MM.1S (cell line): ENCODE measurements around the gene EDC3.

Experiments used
- DNase-seq: peaks from one replicate; pipeline ENCODE4 v3.0.0-alpha.2; 2015
- H2AFZ ChIP-seq: fragments of 300-600 bp; sonication (generic); 2 replicates; pipeline ENCODE4 v1.6.0; 2016; ENCODE audit warnings: antibody characterized with exemption, low read length
- H3F3A ChIP-seq: fragments of 300-600 bp; sonication (generic); 2 replicates; pipeline ENCODE4 v1.6.1; 2016; ENCODE audit warnings: mild to moderate bottlenecking, antibody characterized with exemption, low read length, moderate library complexity, mixed read lengths; ENCODE audit not compliant: insufficient read depth
- H3K27ac ChIP-seq: fragments of 300-600 bp; sonication (generic); 2 replicates; pipeline ENCODE4 v1.5.1; 2016; ENCODE audit warnings: mild to moderate bottlenecking, low read length
- H3K27me3 ChIP-seq: fragments of 300-600 bp; sonication (generic); replicated peaks from 2 replicates; pipeline ENCODE4 v1.6.0; 2016; ENCODE audit warnings: low read length; ENCODE audit not compliant: insufficient read depth
- H3K36me3 ChIP-seq: fragments of 300-600 bp; sonication (generic); replicated peaks from 2 replicates; pipeline ENCODE4 v1.6.1; 2016; ENCODE audit warnings: mild to moderate bottlenecking, low read length, mixed read lengths; ENCODE audit not compliant: insufficient read depth
- H3K4me1 ChIP-seq: fragments of 300-600 bp; sonication (generic); 2 replicates; pipeline ENCODE4 v1.6.1; 2016; ENCODE audit warnings: low read length, mixed read lengths
- H3K4me2 ChIP-seq: fragments of 300-600 bp; sonication (generic); 2 replicates; pipeline ENCODE4 v1.6.0; 2016; ENCODE audit warnings: low read depth, low read length
- H3K4me3 ChIP-seq: fragments of 300-600 bp; sonication (generic); 2 replicates; pipeline ENCODE4 v1.5.1; 2016; ENCODE audit warnings: low read length, mixed read lengths
- H3K79me2 ChIP-seq: fragments of 300-600 bp; sonication (generic); 2 replicates; pipeline ENCODE4 v1.6.1; 2016; ENCODE audit warnings: mixed run types, low read length, mixed read lengths
- H3K9ac ChIP-seq: fragments of 300-600 bp; sonication (generic); 2 replicates; pipeline ENCODE4 v1.6.1; 2016; ENCODE audit warnings: low read length, mixed read lengths
- H3K9me2 ChIP-seq: fragments of 300-600 bp; sonication (generic); replicated peaks from 2 replicates; pipeline ENCODE4 v1.6.1; 2016; ENCODE audit warnings: mild to moderate bottlenecking, low read length, mixed read lengths; ENCODE audit not compliant: insufficient read depth
- H3K9me3 ChIP-seq: fragments of 300-600 bp; sonication (generic); replicated peaks from 2 replicates; pipeline ENCODE4 v1.6.1; 2016; ENCODE audit warnings: mild to moderate bottlenecking, low read length, mixed read lengths; ENCODE audit not compliant: insufficient read depth
- H4K20me1 ChIP-seq: fragments of 300-600 bp; sonication (generic); 2 replicates; pipeline ENCODE4 v1.6.1; 2016; ENCODE audit warnings: mild to moderate bottlenecking, low read length, moderate library complexity, mixed read lengths; ENCODE audit not compliant: insufficient read depth
- CTCF ChIP-seq: fragments of 300-600 bp; sonication (generic); IDR thresholded peaks from 2 replicates; pipeline ENCODE4 v1.5.1; 2016; ENCODE audit warnings: antibody characterized with exemption, low read length, mixed read lengths
- EZH2 ChIP-seq: fragments of 300-600 bp; sonication (generic); optimal IDR thresholded peaks from 2 replicates; pipeline ENCODE3; 2017; ENCODE audit warnings: low read depth, mild to moderate bottlenecking, antibody characterized with exemption, low read length, mixed read lengths
- EZH2phosphoT487 ChIP-seq: fragments of 300-600 bp; sonication (generic); IDR thresholded peaks from 2 replicates; pipeline ENCODE4 v1.6.1; 2018; ENCODE audit warnings: antibody characterized with exemption, low read length

Gene EDC3

GRCh38 chr15:74696808-74697207, 984 bp upstream of the EDC3 start:
- peak overlapping the region; percentile 98 for H2AFZ ChIP-seq
- H3K4me3 ChIP-seq = peak overlapping the region; percentile 80; the same call in 1 of the 2 replicates
- H3K9me3 ChIP-seq = no peaks in the 10 kb centered on the region
- H3K9me2 ChIP-seq = no peaks in the 10 kb centered on the region
- H3K36me3 ChIP-seq = no peaks in the 10 kb centered on the region
- H3K4me1 ChIP-seq = peaks cover 11% of the 10 kb centered on the region; the same call in 1 of the 2 replicates
- H3K9ac ChIP-seq = no peak overlapping the region
- H3K4me2 ChIP-seq = peak overlapping the region; percentile 92
- H3F3A ChIP-seq = no peaks in the 10 kb centered on the region
- DNase-seq = no peak
- peaks cover 39% of the 10 kb centered on the region for H3K79me2 ChIP-seq
- TF ChIP-seq CTCF (no peak), EZH2 (no peak), EZH2phosphoT487 (no peak)
- no peaks in the 10 kb centered on the region for H4K20me1 ChIP-seq
- H3K27ac ChIP-seq = no peak overlapping the region
- no peaks in the 10 kb centered on the region; the same call in 1 of the 2 replicates for H3K27me3 ChIP-seq

DNA sequence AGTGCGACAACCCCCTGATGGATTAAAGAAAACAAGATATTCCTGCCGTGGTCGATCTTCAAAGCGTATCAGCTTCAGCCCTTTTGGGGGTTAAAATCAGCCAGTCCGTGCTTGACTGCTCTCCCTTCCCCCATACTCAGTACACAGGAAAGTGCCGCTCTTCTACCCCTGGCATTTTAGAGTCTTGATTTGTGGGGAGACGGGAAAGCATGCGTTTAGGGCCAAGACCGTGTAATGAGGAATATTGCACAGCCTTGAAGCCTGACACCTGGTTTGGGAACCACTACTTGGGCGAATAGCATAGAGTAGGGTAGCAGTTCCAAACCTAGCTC, 540 bp upstream of the EDC3 start:
- Histone ChIP-seq H3K9ac (peak overlapping the region; percentile 83; the same call in 1 of the 2 replicates), H3K9me2 (no peaks in the 10 kb centered on the region), H3K4me2 (peak overlapping the region; percentile 92), H3F3A (no peaks in the 10 kb centered on the region), H3K36me3 (no peaks in the 10 kb centered on the region), H3K4me1 (peaks cover 11% of the 10 kb centered on the region; the same call in 1 of the 2 replicates), H3K79me2 (peaks cover 42% of the 10 kb centered on the region), H3K27me3 (no peaks in the 10 kb centered on the region; the same call in 1 of the 2 replicates), H3K9me3 (no peaks in the 10 kb centered on the region), H4K20me1 (no peaks in the 10 kb centered on the region), H3K27ac (no peak overlapping the region), H3K4me3 (peak overlapping the region; percentile 80), H2AFZ (peak overlapping the region; percentile 98)
- no peak for DNase-seq
- TF ChIP-seq EZH2phosphoT487 (no peak), CTCF (no peak), EZH2 (no peak)

- peaks cover 67% of the 10 kb centered on the region for H3K79me2 ChIP-seq
- H3F3A ChIP-seq = no peaks in the 10 kb centered on the region
- TF ChIP-seq EZH2phosphoT487 = no peak
- TF ChIP-seq CTCF = no peak
- TF ChIP-seq EZH2 = no peak
Measured at GRCh38 chr15:74692327-74692726, 3.5 kb downstream of the EDC3 start.

More at GRCh38 chr15:74692327-74692726, 3.5 kb downstream of the EDC3 start:
- no peaks in the 10 kb centered on the region for H4K20me1 ChIP-seq
- H3K27ac ChIP-seq = no peak overlapping the region
- peaks cover 11% of the 10 kb centered on the region; the same call in 1 of the 2 replicates for H3K4me1 ChIP-seq
- no peaks in the 10 kb centered on the region for H3K9me2 ChIP-seq
- H2AFZ ChIP-seq = no peak overlapping the region
- no peaks in the 10 kb centered on the region for H3K27me3 ChIP-seq
- H3K4me2 ChIP-seq = no peak overlapping the region
- H3K9ac ChIP-seq = no peak overlapping the region
- DNase-seq = no peak
- no peaks in the 10 kb centered on the region for H3K36me3 ChIP-seq
- H3K4me3 ChIP-seq = no peak overlapping the region
- no peaks in the 10 kb centered on the region for H3K9me3 ChIP-seq
